WI38 (cell line): ENCODE data around the gene F2R.
"Not testable (repeated sequence)": the region's sequence is repeated elsewhere in the genome, so short reads cannot be mapped to it uniquely, and the experiment has no call there.

Experiments
- H3K4me3 ChIP-seq: 2 replicates; pipeline ENCODE4 v1.5.1; 2011; ENCODE audit warnings: low read depth, mild to moderate bottlenecking, control low read depth, low read length
- TF ChIP-seq, protein P1 (sequence below): IDR thresholded peaks from 2 replicates; pipeline ENCODE4 v1.5.1; 2012; ENCODE audit warnings: low read depth, mild to moderate bottlenecking, control low read depth, low read length

The F2R gene

DNA sequence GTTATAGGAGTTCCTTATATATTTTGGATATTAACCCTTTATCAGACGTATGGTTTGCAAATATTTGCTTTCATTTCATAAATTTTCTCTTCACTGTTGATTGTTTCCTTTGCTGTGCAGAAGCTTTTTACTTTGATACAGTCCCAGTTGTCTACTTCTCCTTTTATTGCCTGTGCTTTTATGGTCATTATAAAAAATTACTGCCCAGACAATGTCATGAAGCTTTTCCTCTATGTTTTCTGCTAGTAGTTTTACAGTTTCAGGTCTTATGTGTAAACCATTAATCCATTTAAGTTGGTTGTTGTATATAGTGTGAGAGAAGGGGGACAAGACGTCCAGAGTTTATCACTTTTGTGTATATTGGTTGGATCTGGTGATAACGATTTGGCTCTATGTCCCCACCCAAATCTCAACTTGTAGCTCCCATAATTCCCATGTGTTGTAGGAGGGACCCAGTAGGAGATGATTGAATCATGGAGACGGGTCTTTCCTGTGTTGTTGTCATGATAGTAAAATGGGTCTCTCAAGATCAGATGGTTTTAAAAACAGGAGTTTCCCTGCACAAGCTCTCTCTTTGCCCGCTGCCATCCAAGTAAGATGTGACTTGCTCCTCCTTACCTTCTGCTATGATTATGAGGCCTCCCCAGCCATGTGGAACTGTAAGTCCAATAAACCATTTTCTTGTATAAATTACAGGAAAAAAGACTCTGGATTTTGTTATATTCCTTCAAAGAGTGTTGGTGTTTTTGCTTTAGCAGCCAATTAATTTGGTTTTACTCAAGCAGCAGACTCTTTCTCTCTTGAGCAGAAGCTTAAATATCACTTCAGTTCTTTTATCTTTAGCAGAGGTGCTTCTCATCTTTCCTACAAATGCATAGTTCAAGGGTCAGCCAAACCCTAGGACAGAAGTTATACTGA, 13.7 kb downstream of the F2R start:
- TF ChIP-seq, protein P1, sequence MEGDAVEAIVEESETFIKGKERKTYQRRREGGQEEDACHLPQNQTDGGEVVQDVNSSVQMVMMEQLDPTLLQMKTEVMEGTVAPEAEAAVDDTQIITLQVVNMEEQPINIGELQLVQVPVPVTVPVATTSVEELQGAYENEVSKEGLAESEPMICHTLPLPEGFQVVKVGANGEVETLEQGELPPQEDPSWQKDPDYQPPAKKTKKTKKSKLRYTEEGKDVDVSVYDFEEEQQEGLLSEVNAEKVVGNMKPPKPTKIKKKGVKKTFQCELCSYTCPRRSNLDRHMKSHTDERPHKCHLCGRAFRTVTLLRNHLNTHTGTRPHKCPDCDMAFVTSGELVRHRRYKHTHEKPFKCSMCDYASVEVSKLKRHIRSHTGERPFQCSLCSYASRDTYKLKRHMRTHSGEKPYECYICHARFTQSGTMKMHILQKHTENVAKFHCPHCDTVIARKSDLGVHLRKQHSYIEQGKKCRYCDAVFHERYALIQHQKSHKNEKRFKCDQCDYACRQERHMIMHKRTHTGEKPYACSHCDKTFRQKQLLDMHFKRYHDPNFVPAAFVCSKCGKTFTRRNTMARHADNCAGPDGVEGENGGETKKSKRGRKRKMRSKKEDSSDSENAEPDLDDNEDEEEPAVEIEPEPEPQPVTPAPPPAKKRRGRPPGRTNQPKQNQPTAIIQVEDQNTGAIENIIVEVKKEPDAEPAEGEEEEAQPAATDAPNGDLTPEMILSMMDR: no peak
- no peak overlapping the region for H3K4me3 ChIP-seq

DNA sequence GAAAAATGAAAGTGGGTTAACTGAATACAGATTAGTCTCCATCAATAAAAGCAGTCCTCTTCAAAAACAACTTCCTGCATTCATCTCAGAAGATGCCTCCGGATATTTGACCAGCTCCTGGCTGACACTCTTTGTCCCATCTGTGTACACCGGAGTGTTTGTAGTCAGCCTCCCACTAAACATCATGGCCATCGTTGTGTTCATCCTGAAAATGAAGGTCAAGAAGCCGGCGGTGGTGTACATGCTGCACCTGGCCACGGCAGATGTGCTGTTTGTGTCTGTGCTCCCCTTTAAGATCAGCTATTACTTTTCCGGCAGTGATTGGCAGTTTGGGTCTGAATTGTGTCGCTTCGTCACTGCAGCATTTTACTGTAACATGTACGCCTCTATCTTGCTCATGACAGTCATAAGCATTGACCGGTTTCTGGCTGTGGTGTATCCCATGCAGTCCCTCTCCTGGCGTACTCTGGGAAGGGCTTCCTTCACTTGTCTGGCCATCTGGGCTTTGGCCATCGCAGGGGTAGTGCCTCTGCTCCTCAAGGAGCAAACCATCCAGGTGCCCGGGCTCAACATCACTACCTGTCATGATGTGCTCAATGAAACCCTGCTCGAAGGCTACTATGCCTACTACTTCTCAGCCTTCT, 16.6 kb downstream of the F2R start:
- TF ChIP-seq, protein P1: no peak
- no peak overlapping the region for H3K4me3 ChIP-seq

DNA sequence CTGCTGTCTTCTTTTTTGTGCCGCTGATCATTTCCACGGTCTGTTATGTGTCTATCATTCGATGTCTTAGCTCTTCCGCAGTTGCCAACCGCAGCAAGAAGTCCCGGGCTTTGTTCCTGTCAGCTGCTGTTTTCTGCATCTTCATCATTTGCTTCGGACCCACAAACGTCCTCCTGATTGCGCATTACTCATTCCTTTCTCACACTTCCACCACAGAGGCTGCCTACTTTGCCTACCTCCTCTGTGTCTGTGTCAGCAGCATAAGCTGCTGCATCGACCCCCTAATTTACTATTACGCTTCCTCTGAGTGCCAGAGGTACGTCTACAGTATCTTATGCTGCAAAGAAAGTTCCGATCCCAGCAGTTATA, 17.1 kb downstream of the F2R start:
- no peak overlapping the region for H3K4me3 ChIP-seq
- TF ChIP-seq, protein P1: no peak

DNA sequence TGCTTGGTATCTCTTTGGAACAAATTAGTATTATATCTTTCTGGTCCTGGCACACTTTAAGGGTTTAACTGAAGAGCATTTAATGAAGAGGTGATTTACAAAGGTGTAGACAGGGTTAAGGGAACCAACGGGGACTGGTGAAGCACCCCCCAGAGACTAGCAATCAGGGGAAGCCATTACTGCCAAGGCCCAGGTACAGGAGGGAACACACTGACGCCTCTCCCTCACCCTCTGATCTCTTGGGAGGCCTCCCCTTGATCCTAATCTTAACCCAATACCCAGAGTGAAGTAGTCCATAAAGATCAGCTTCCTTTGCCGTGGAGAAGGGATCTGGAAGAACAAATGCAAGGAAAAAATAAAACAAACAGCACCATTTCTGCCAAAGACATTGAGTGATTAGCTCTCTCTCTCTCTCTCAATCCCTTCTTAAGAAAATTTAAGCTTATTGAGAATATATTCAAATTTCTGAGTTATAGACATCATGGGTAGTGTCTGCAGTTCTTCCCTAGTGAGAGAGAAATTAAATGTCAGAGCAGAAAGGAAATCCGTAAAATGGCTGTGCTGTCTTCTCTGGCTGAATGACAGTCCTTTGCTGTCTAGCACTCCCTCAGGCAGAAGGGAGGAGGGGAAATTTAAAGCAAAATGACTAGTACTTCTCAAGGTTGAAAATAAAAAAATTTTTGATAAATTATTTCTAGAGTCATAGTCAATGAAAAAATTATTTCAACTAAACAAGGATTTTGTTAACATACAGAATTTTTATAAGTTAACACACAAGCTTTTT, 20.0 kb downstream of the F2R start:
- TF ChIP-seq, protein P1: no peak
- H3K4me3 ChIP-seq: no peak overlapping the region

DNA sequence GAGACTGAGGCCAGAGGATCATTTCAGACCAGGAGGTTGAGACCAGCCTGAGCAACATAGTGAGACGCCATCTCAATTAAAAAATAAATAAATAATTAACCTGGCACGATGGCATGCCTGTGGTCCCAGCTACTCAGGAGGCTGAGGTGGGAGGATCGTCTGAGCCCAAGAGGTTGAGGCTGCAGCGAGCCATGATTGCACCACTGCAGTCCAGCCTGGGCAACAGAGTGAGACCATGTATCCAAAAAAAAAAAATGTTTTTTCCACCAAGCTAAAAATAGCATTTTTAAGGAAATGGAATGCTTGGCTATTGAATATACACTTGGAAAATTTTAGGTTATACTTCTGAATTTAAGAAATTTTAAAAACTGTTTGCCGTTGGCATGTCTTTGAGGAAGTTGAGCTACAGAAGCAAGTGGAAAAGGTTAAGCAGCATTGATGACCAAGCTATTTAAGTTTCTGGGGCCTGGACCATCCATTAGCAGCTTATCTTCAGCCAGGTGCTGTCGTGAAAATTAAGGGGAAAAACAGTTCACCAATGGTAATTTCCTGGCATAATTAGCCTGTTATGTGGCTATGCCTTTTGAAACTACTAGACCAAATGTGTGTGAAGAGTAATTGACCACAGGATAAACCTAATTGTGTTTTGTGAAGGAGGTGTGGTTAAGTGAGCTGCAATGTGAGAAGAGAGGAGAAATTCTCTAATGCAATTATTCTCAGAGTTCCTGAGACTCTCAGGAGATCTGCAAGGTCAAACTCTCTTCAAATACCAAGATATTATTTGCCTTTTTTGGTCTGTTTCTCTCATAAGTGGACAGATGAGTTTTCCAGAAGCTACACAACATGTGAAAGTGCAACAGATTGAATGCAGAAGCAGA, 21.0 kb downstream of the F2R start:
- TF ChIP-seq, protein P1: no peak
- no peak overlapping the region for H3K4me3 ChIP-seq

DNA sequence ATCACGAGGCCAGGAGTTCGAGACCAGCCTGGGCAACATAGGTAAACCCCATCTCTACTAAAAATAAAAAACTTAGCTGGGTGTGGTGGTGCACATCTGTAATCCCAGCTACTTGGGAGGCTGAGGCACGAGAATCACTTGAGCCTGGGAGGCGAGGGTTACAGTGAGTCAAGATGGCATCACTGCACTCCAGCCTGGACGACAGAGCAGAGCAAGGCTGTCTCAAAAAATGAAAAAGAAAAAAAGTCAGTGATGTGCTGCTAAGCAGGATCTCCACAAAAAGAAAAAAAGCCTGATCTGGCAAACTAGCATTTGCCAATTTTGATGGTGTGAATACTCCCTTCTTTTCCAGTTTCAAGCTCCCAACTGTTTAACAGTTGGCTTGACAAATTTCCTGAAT, 21.9 kb downstream of the F2R start:
- H3K4me3 ChIP-seq: no peak overlapping the region
- TF ChIP-seq, protein P1: no peak

DNA sequence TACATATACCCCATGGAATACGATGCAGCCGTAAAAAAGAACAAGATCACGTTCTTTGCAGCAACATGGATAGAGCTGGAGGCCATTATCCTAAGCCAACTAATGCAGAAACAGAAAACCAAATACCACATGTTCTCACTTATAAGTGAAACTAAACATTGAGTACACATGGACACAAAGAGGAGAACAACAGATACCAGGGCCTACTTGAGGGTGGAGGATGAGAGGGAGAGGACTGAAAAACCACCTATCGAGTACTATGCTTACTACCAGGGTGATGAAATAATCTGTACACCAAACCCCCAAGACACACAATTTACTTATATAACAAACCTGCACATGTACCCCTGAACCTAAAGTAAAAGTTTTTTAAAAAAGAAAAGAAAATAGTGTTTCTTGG, 25.6 kb downstream of the F2R start:
- not testable (repeated sequence) for H3K4me3 ChIP-seq
